B cell (primary cell): Measurements from ENCODE around the gene SLC1A2. TPM values are rescaled to one million over a fixed set of nuclear protein-coding genes. Genes with fewer than 3 reads are reported as not detected.

ENCODE experiments used
- ATAC-seq: fragments of 200-7000 bp; cut with Tn5 transposase; one replicate; pipeline ENCODE4 v1.10.0; 2021; ENCODE audit warnings: low read depth, mild to moderate bottlenecking, moderate number of reproducible peaks, moderate library complexity
- CTCF ChIA-PET: fragments of 350-600 bp; sonication (Branson Sonifier 250); formaldehyde crosslinking; loops from one replicate; lab custom pipeline; 2021; ENCODE audit warnings: antibody characterized with exemption, inconsistent platforms; lab: Charles Lee
- POLR2A ChIA-PET: fragments of 350-600 bp; sonication (Branson Sonifier 250); formaldehyde crosslinking; loops from one replicate; lab custom pipeline; 2021; ENCODE audit warnings: antibody characterized with exemption; lab: Charles Lee
- DNase-seq: peaks from one replicate; pipeline ENCODE4 v3.0.0; 2013
- H2AFZ ChIP-seq: 2 replicates; pipeline ENCODE4 v1.6.1; 2012; ENCODE audit warnings: mild to moderate bottlenecking, low read depth, low read length; ENCODE audit not compliant: insufficient read depth, poor library complexity, severe bottlenecking
- H3K27ac ChIP-seq, 2 donors: 1 replicate in 1 of 2; 2 replicates in 1 of 2; pipeline ENCODE4 v1.5.1; 2012 to 2013; ENCODE audit warnings: low read length in 2 of 2, mild to moderate bottlenecking in 2 of 2, moderate library complexity in 1 of 2
- H3K27me3 ChIP-seq, 4 experiments: fragments of 200-600 bp in 1 of 4; sonication (generic) in 1 of 4; replicated peaks in 1 of 4; 1 replicate in 2 of 4; 2 replicates in 2 of 4; pipeline versions ENCODE4 v1.6.1 to v1.7.0; 2013 to 2016; ENCODE audit warnings: low read length in 3 of 4, mild to moderate bottlenecking in 2 of 4, mixed read lengths in 1 of 4, moderate library complexity in 1 of 4; ENCODE audit not compliant: insufficient read depth in 4 of 4, control insufficient read depth in 3 of 4; ENCODE audit errors: control extremely low read depth in 1 of 4
- H3K36me3 ChIP-seq, 2 experiments: replicated peaks in 1 of 2; 1 replicate in 1 of 2; 2 replicates in 1 of 2; pipeline versions ENCODE4 v1.6.1 to v1.7.1; 2013; ENCODE audit warnings: low read length in 1 of 2; ENCODE audit not compliant: insufficient read depth in 2 of 2, control insufficient read depth in 1 of 2; ENCODE audit errors: control extremely low read depth in 1 of 2, extremely low read depth in 1 of 2
- H3K4me1 ChIP-seq, 2 donors: fragments of 200-600 bp in 1 of 2; sonication (generic) in 1 of 2; 1 replicate in 1 of 2; 2 replicates in 1 of 2; pipeline versions ENCODE4 v1.5.1 to v1.6.1; 2013 to 2017; ENCODE audit warnings: low read length in 2 of 2; ENCODE audit not compliant: control insufficient read depth in 2 of 2, insufficient read depth in 2 of 2
- H3K4me2 ChIP-seq: replicated peaks from 2 replicates; pipeline ENCODE3; 2012; ENCODE audit warnings: mild to moderate bottlenecking, low read depth, low read length; ENCODE audit not compliant: poor library complexity, severe bottlenecking
- H3K4me3 ChIP-seq, 5 experiments: fragments of 200-600 bp in 1 of 5; sonication (generic) in 1 of 5; 1 replicate in 3 of 5; 2 replicates in 2 of 5; pipeline versions ENCODE4 v1.5.1 to v1.7.0; 2011 to 2016; ENCODE audit warnings: low read length in 4 of 5, mild to moderate bottlenecking in 4 of 5, low read depth in 2 of 5, control low read depth in 1 of 5, moderate library complexity in 1 of 5; ENCODE audit not compliant: insufficient read depth in 1 of 5; ENCODE audit errors: control extremely low read depth in 1 of 5, extremely low read depth in 1 of 5
- H3K79me2 ChIP-seq: fragments of 200-600 bp; sonication (generic); one replicate; pipeline ENCODE4 v1.6.0; 2016; ENCODE audit warnings: low read length; ENCODE audit not compliant: control insufficient read depth, insufficient read depth
- H3K9ac ChIP-seq: fragments of 200-600 bp; sonication (generic); 2 replicates; pipeline ENCODE4 v1.6.1; 2017; ENCODE audit warnings: mild to moderate bottlenecking, low read length, moderate library complexity
- H3K9me3 ChIP-seq, 3 donors: one replicate each; pipeline versions ENCODE4 v1.6.1 to v1.7.1; 2013; ENCODE audit warnings: low read length in 2 of 3; ENCODE audit not compliant: control insufficient read depth in 2 of 3, insufficient read depth in 1 of 3; ENCODE audit errors: control extremely low read depth in 1 of 3
- H4K20me1 ChIP-seq: 2 replicates; pipeline ENCODE4 v1.6.0; 2012; ENCODE audit warnings: mild to moderate bottlenecking, low read length; ENCODE audit not compliant: insufficient read depth, control insufficient read depth, poor library complexity, severe bottlenecking
- H3K27ac Mint-ChIP-seq: one replicate; pipeline ENCODE4 v1.8.0; 2021; ENCODE audit warnings: mixed read lengths
- H3K27me3 Mint-ChIP-seq: one replicate; pipeline ENCODE4 v1.8.0; 2021; ENCODE audit warnings: mixed read lengths
- H3K4me1 Mint-ChIP-seq: one replicate; pipeline ENCODE4 v1.8.0; 2021; ENCODE audit warnings: mixed read lengths
- H3K4me3 Mint-ChIP-seq: one replicate; pipeline ENCODE4 v1.8.0; 2021; ENCODE audit warnings: mixed read lengths
- H3K9me3 Mint-ChIP-seq: one replicate; pipeline ENCODE4 v1.8.0; 2022; ENCODE audit warnings: mixed read lengths; ENCODE audit not compliant: insufficient read depth
- EZH2 ChIP-seq: IDR thresholded peaks from 2 replicates; pipeline ENCODE4 v1.6.1; 2012; ENCODE audit warnings: borderline replicate concordance, low read depth, mild to moderate bottlenecking, moderate library complexity, low read length; ENCODE audit not compliant: insufficient read depth, poor library complexity, severe bottlenecking
- WGBS: methylation state at CpG from one replicate; pipeline ENCODE4 v1.1.5; 2013; ENCODE audit warnings: missing lambda C conversion rate; ENCODE audit not compliant: insufficient coverage; 5-methylcytosine and 5-hydroxymethylcytosine counted together
- intact Hi-C: fragments of 100-400 bp; cut with micrococcal nuclease; formaldehyde crosslinking; loops from one replicate; pipeline ENCODE4 v1.10.0; 2022
- polyA plus RNA-seq: library from polyadenylated mRNA; depleted of rRNA; stranded (reverse); fragments of >200 nt; gene quantifications from 2 replicates; pipeline ENCODE4 v1.2.3, GENCODE V29; 2012
- total RNA-seq, 2 donors: library from RNA; stranded (reverse); fragments of 120-200 nt in 1 of 2; gene quantifications; 1 replicate in 1 of 2; 2 replicates in 1 of 2; pipeline versions ENCODE4 v1.2.3 to v1.2.4, GENCODE V29; 2013 to 2022
- TF ChIP-seq, protein P1 (sequence below): fragments of 200-600 bp; IDR thresholded peaks from one replicate; pipeline ENCODE4 v1.8.0; 2022; ENCODE audit warnings: antibody characterized with exemption, mild to moderate bottlenecking

SLC1A2 gene
- total and polyA plus RNA-seq, 2 donors (not counting 1 experiment from before 2014, with no cell fraction given), result not detected

DNA sequence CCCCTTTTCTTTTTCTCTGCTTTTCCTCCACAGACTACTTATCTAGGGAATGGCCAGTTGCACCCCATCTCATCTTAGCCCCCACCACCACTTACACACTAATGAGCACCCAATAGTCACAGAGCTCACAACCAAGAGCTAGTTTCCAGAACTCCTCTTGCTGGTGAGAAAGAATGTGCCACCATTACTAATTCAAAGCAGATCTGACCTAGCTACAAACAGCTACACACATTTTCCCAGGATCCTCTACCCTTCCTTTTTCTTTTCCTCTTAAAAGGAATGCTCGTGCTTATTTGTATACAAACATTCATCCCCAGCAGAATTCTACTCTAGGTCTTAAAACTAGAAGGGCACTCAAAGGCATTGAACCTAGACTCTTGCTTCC is 143.6 kb downstream of the SLC1A2 start:
- no peak for DNase-seq
- Histone ChIP-seq H3K4me2 (no peak overlapping the region), H3K27ac (no peak overlapping the region), H4K20me1 (no peaks in the 10 kb centered on the region), H3K9ac (no peak overlapping the region), H3K27me3 (no peaks in the 10 kb centered on the region), H2AFZ (no peak overlapping the region), H3K79me2 (no peaks in the 10 kb centered on the region), H3K36me3 (no peaks in the 10 kb centered on the region), H3K4me3 (no peak overlapping the region), H3K4me1 (peaks cover 16 to 17% of the 10 kb centered on the region in 2 donors), H3K9me3 (no peaks in the 10 kb centered on the region)
- intact Hi-C loops, result no loop called here
- ChIA-PET CTCF (no interaction called here), POLR2A (no interaction called here)
- Mint-ChIP-seq H3K4me3 (no peak overlapping the region), H3K9me3 (no peaks in the 10 kb centered on the region), H3K27me3 (no peaks in the 10 kb centered on the region), H3K4me1 (peaks cover 31% of the 10 kb centered on the region), H3K27ac (no peak overlapping the region)
- TF ChIP-seq EZH2, result no peak
- TF ChIP-seq, protein P1, sequence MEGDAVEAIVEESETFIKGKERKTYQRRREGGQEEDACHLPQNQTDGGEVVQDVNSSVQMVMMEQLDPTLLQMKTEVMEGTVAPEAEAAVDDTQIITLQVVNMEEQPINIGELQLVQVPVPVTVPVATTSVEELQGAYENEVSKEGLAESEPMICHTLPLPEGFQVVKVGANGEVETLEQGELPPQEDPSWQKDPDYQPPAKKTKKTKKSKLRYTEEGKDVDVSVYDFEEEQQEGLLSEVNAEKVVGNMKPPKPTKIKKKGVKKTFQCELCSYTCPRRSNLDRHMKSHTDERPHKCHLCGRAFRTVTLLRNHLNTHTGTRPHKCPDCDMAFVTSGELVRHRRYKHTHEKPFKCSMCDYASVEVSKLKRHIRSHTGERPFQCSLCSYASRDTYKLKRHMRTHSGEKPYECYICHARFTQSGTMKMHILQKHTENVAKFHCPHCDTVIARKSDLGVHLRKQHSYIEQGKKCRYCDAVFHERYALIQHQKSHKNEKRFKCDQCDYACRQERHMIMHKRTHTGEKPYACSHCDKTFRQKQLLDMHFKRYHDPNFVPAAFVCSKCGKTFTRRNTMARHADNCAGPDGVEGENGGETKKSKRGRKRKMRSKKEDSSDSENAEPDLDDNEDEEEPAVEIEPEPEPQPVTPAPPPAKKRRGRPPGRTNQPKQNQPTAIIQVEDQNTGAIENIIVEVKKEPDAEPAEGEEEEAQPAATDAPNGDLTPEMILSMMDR, result no peak
- ATAC-seq, result no peak
- WGBS, result 91% methylated on average over 1 of the region's 1 CpG

DNA sequence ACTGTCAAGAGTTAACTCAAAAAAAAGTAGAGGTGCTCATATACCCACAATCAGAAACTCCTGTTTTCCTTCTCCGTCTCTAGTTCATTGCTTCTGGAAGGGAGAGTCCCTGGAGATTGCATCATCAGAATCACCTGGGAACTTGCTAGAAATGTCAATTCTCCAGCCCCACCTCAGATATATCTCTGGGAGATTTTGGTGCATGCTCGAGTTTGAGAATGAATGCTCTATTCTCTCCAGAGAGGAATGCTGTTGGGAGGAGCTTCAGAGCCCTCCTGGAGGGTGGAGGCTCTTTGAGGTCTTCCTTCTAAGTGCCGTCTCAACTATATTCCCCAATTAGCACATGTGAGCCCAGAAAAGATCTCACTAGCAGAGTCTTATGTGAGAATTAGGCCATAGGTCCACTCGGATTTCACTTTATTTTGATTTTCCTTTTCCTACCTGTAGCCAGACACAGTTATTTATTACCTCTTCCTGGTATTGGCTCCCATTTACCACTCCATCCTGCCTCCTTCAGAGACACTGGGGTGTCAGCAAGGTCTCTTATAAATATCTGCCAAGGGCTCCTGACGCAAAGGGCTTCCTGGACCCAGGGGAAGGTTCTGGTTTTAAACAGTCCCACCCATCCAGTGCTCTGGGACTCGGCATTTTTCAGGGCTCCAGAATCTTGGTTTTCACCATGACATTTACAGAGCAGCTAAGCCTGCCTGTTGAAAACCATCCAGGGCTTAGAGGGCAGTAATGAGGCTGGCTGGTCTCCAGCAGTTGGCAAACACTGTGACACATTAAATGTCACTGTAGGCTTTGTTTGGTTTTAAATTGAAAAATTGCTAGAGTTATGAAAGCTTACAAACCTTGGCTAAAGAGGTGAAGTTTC is 144.2 kb downstream of the SLC1A2 start:
- whole genome bisulfite sequencing, result 74% methylated on average over 3 of the region's 6 CpGs

More for the DNA sequence above, 144.2 kb downstream of the SLC1A2 start:
- H2AFZ ChIP-seq, result no peak overlapping the region
- no peak for ATAC-seq
- POLR2A ChIA-PET, result no interaction called here
- no peak overlapping the region for H3K9ac ChIP-seq
- no peaks in the 10 kb centered on the region for H3K36me3 ChIP-seq
- H3K27me3 Mint-ChIP-seq, result no peaks in the 10 kb centered on the region
- H3K27ac Mint-ChIP-seq, result no peak overlapping the region
- no peak for TF ChIP-seq EZH2
- TF ChIP-seq, protein P1, result no peak
- intact Hi-C loops, result no loop called here
- DNase-seq, result no peak
- peaks cover 33% of the 10 kb centered on the region for H3K4me1 Mint-ChIP-seq
- no peak overlapping the region for H3K4me3 ChIP-seq
- H3K27ac ChIP-seq, result no peak overlapping the region
- no peak overlapping the region for H3K4me2 ChIP-seq
- H3K4me1 ChIP-seq, result peaks cover 16 to 17% of the 10 kb centered on the region in 2 donors
- H3K9me3 ChIP-seq, result no peaks in the 10 kb centered on the region
- CTCF ChIA-PET, result no interaction called here
- no peaks in the 10 kb centered on the region for H3K27me3 ChIP-seq
- H3K79me2 ChIP-seq, result no peaks in the 10 kb centered on the region
- no peak overlapping the region for H3K4me3 Mint-ChIP-seq
- no peaks in the 10 kb centered on the region for H3K9me3 Mint-ChIP-seq
- no peaks in the 10 kb centered on the region for H4K20me1 ChIP-seq
